ENCODE measurements around the gene SMIM13. TPM values are rescaled to one million over a fixed set of nuclear protein-coding genes. Genes with fewer than 3 reads are reported as not detected.

The SMIM13 gene
- total RNA-seq, 4 donors from 2014 or later = 3.8 to 7.4 (median 6.3) TPM

GRCh38 chr6:11053307-11053706 lies 40.3 kb upstream of the SMIM13 start:
- H3K36me3 ChIP-seq = no peaks in the 10 kb centered on the region
- no peaks in the 10 kb centered on the region for H3K9me3 ChIP-seq
- intact Hi-C loops (cut with DNase I) = loop anchor here (10.0 kb wide), 1 partner anchor 579 kb away; no protein-coding TSS in a partner anchor
- 66 to 73% methylated on average over 5 of the region's 5 CpGs for WGBS, 2 donors
- H3K27me3 ChIP-seq = peaks cover 0 to 27% (median 0%) of the 10 kb centered on the region in 4 donors
- no peak for DNase-seq
- no peak overlapping the region for H3K4me3 ChIP-seq
- H3K27ac ChIP-seq = no peak overlapping the region
- H3K4me1 ChIP-seq = no peaks in the 10 kb centered on the region
- TF ChIP-seq POLR2A (IDR thresholded peaks at IDR 0.05) (no peak), CTCF (IDR thresholded peaks at IDR 0.05) (no peak)

DNA sequence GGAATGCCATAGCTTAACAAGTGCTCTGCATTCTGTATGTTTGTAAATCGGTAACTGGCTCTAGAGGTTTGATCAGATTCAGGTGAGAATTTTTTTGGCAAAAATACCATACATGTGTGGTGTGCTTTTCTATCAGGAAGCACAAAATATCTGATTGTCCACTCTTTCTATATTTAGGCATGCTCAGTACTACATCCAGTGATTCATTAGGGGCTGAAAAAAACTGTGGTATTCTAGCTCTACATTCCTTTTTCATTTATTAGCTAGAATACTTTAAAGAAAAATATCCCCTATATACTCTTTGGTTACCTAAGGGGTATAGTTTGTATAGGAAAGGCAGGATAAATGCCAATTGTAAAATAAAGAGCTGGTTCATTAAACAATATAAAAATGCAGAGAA lies 38.9 kb upstream of the SMIM13 start:
- H3K9me3 ChIP-seq = no peaks in the 10 kb centered on the region
- H3K27ac ChIP-seq = no peak overlapping the region
- H3K4me1 ChIP-seq = no peaks in the 10 kb centered on the region
- no peak overlapping the region for H3K4me3 ChIP-seq
- H3K36me3 ChIP-seq = no peaks in the 10 kb centered on the region
- TF ChIP-seq POLR2A (IDR thresholded peaks at IDR 0.05) = no peak
- no peak for TF ChIP-seq CTCF (IDR thresholded peaks at IDR 0.05)
- 82 to 91% methylated on average over 1 of the region's 1 CpG for WGBS, 2 donors
- intact Hi-C loops (cut with DNase I) = loop anchor here (10.0 kb wide), 1 partner anchor 580 kb away; no protein-coding TSS in a partner anchor
- peaks cover 0 to 16% (median 0%) of the 10 kb centered on the region in 4 donors for H3K27me3 ChIP-seq
- no peak for DNase-seq

- intact Hi-C loops (cut with DNase I) = loop anchor here (10.0 kb wide), 1 partner anchor 580 kb away; no protein-coding TSS in a partner anchor
- DNase-seq = no peak
- 32 to 34% methylated on average over 4 of the region's 4 CpGs for WGBS, 2 donors
These were observed 38.5 kb upstream of the SMIM13 start for GRCh38 chr6:11055127-11055627.

DNA sequence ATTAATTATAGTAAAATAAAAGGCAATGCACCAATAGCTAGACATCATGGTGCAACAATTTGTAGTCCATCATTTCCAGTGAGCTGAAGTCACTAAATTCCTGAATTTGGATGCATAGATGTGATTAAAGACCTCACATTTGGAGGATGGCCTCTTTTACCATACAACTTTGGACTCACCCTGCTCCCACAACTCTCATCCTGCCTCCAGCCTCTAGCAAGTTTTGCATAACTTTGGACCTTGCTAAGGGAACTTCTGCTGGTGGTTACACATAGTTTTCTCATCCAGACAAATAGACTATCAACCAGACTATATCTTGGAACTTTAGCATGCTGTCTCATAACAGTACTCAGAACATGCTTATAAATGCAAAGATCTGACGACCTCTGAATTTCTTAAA lies 36.8 kb upstream of the SMIM13 start:
- DNase-seq = no peak
- H3K4me3 ChIP-seq = no peak overlapping the region
- H3K27ac ChIP-seq = no peak overlapping the region
- intact Hi-C loops (cut with DNase I) = loop anchor here (10.0 kb wide), 1 partner anchor 582 kb away; no protein-coding TSS in a partner anchor
- no peaks in the 10 kb centered on the region for H3K36me3 ChIP-seq
- TF ChIP-seq CTCF (IDR thresholded peaks at IDR 0.05) (no peak), POLR2A (IDR thresholded peaks at IDR 0.05) (no peak)
- H3K4me1 ChIP-seq = no peaks in the 10 kb centered on the region
- H3K9me3 ChIP-seq = no peaks in the 10 kb centered on the region
- 65 to 73% methylated on average over 1 of the region's 1 CpG for WGBS, 2 donors
- H3K27me3 ChIP-seq = peaks cover 0 to 10% (median 0%) of the 10 kb centered on the region in 4 donors

More at GRCh38 chr6:11055127-11055627, 38.5 kb upstream of the SMIM13 start:
- H3K27me3 ChIP-seq = peaks cover 0 to 12% (median 0%) of the 10 kb centered on the region in 4 donors
- no peaks in the 10 kb centered on the region for H3K9me3 ChIP-seq
- no peak overlapping the region for H3K27ac ChIP-seq
- no peaks in the 10 kb centered on the region for H3K4me1 ChIP-seq
- TF ChIP-seq POLR2A (IDR thresholded peaks at IDR 0.05) (no peak), CTCF (IDR thresholded peaks at IDR 0.05) (no peak)
- no peak overlapping the region for H3K4me3 ChIP-seq
- H3K36me3 ChIP-seq = no peaks in the 10 kb centered on the region

DNA sequence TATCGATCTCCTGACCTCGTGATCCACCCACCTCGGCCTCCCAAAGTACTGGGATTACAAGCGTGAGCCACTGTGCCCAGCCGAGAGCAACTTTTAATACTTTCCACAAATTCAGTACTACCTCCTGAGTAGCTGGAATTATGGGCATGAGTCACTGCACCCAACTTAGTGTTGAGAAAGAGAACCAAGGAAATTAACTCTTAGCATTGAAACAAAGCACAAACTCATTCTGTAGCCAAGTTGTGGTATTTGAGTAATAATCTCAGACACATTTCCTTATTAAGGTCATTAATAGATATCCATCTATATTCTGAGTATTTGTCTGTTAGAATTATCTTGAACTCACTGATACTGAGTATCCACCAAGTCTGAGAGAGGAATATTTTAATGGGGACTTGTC lies 35.2 kb upstream of the SMIM13 start:
- WGBS, 2 donors = 88 to 100% methylated on average over 2 to 4 of the region's 5 CpGs
- H3K27me3 ChIP-seq = peaks cover 0 to 11% (median 0%) of the 10 kb centered on the region in 4 donors
- no peaks in the 10 kb centered on the region for H3K36me3 ChIP-seq
- no peak for DNase-seq
- intact Hi-C loops (cut with DNase I) = loop anchor here (10.0 kb wide), 1 partner anchor 584 kb away; no protein-coding TSS in a partner anchor
- H3K4me1 ChIP-seq = no peaks in the 10 kb centered on the region
- H3K9me3 ChIP-seq = no peaks in the 10 kb centered on the region
- H3K4me3 ChIP-seq = no peak overlapping the region
- H3K27ac ChIP-seq = no peak overlapping the region
- no peak for TF ChIP-seq POLR2A (IDR thresholded peaks at IDR 0.05)
- TF ChIP-seq CTCF (IDR thresholded peaks at IDR 0.05) = no peak

Measured in esophagus squamous epithelium (tissue), 5 donors.